Measurements from ENCODE around the gene PACRG.

GRCh38 chr6:162814426-162814973 is 86.7 kb downstream of the PACRG start:
- TF ChIP-seq POLR2A (IDR thresholded peaks at IDR 0.05): no peak
- TF ChIP-seq POLR2AphosphoS5 (IDR thresholded peaks at IDR 0.05): no peak

Data from prostate gland (tissue), 1 donor.